Smooth muscle cell (in vitro differentiated cells): Measurements from ENCODE around the gene NAT16. TPM values are rescaled to one million over a fixed set of nuclear protein-coding genes. Genes with fewer than 3 reads are reported as not detected.

Experiments
- DNase-seq: peaks from one replicate; lab custom pipeline; 2025; ENCODE audit not compliant: unreplicated experiment; lab: John Stamatoyannopoulos, UW
- H2AFZ ChIP-seq: fragments of 200-600 bp; sonication (generic); 2 replicates; pipeline ENCODE4 v1.6.0; 2016; ENCODE audit warnings: antibody characterized with exemption, low read depth, mild to moderate bottlenecking
- H3F3A ChIP-seq: fragments of 200-600 bp; sonication (generic); 2 replicates; pipeline ENCODE4 v1.6.0; 2017; ENCODE audit warnings: antibody characterized with exemption, low read depth
- H3K27ac ChIP-seq: fragments of 200-600 bp; sonication (generic); 2 replicates; pipeline ENCODE4 v1.5.1; 2016; ENCODE audit warnings: low read depth, mild to moderate bottlenecking
- H3K27me3 ChIP-seq: fragments of 200-600 bp; sonication (generic); 2 replicates; pipeline ENCODE4 v1.6.1; 2016; ENCODE audit warnings: low read depth, mild to moderate bottlenecking
- H3K36me3 ChIP-seq: fragments of 200-600 bp; sonication (generic); 2 replicates; pipeline ENCODE4 v1.5.1; 2016; ENCODE audit warnings: low read depth
- H3K4me1 ChIP-seq: fragments of 200-600 bp; sonication (generic); 2 replicates; pipeline ENCODE4 v1.5.1; 2016; ENCODE audit warnings: low read depth
- H3K4me2 ChIP-seq: fragments of 200-600 bp; sonication (generic); 2 replicates; pipeline ENCODE4 v1.6.0; 2016; ENCODE audit warnings: mild to moderate bottlenecking
- H3K4me3 ChIP-seq: fragments of 200-600 bp; sonication (generic); 2 replicates; pipeline ENCODE4 v1.5.1; 2016; ENCODE audit warnings: mild to moderate bottlenecking
- H3K79me2 ChIP-seq: fragments of 200-600 bp; sonication (generic); 2 replicates; pipeline ENCODE4 v1.6.0; 2016; ENCODE audit warnings: low read depth, mild to moderate bottlenecking
- H3K9ac ChIP-seq: fragments of 200-600 bp; sonication (generic); 2 replicates; pipeline ENCODE4 v1.6.0; 2016; ENCODE audit warnings: low read depth
- H3K9me3 ChIP-seq: fragments of 200-600 bp; sonication (generic); replicated peaks from 2 replicates; pipeline ENCODE4 v1.5.1; 2016; ENCODE audit warnings: low read depth
- H4K20me1 ChIP-seq: fragments of 200-600 bp; sonication (generic); 2 replicates; pipeline ENCODE4 v1.6.0; 2016; ENCODE audit warnings: low read depth
- WGBS: methylation state at CpG from one replicate; pipeline ENCODE4 v1.1.7; 2016; ENCODE audit warnings: low lambda C conversion rate; 5-methylcytosine and 5-hydroxymethylcytosine counted together
- polyA plus RNA-seq: library from polyadenylated mRNA; unstranded; fragments of >200 nt; fragmentation: Nextera tagmentation; extraction: Ambion mirVana; gene quantifications from 2 replicates; pipeline ENCODE4 v1.2.1, GENCODE V29; 2016
- total RNA-seq: library from RNA; depleted of rRNA; stranded (reverse); fragments of >200 nt; gene quantifications from 2 replicates; pipeline ENCODE4 v1.2.3, GENCODE V29; 2014
- TF ChIP-seq, protein P1 (sequence below): fragments of 200-600 bp; sonication (generic); IDR thresholded peaks from 2 replicates; pipeline ENCODE4 v1.5.1; 2017; ENCODE audit warnings: borderline replicate concordance, mild to moderate bottlenecking, antibody characterized with exemption; ENCODE audit not compliant: insufficient read depth, poor library complexity, severe bottlenecking

Gene NAT16
- total and polyA plus RNA-seq, 2 experiments from 2014 or later, result not detected

DNA sequence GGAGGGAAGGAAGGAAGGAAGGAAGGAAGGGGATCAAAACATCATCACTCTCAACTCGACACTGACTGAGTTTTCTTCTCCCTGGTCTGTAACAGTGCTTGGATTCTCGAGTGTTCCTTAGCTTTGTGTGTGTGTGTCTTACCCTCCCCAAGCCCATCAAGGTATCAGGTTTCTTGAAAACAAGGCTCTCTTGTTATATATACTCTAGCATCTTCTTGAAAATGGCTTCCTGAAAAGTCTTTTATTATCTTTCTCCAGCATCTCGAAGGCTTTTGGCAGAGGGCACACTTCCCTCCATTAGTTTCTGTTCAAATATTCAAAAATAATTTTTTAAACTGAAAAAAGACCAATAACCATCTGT is 39.8 kb downstream of the NAT16 start:
- Histone ChIP-seq H3K9me3 (no peaks in the 10 kb centered on the region), H2AFZ (no peak overlapping the region), H3K9ac (no peak overlapping the region), H3K27ac (peak overlapping the region; percentile 54), H3K79me2 (no peaks in the 10 kb centered on the region), H3K27me3 (no peaks in the 10 kb centered on the region), H3K4me2 (no peak overlapping the region), H4K20me1 (no peaks in the 10 kb centered on the region), H3K4me3 (no peak overlapping the region), H3K4me1 (peaks cover 4% of the 10 kb centered on the region), H3F3A (peaks cover 17% of the 10 kb centered on the region), H3K36me3 (no peaks in the 10 kb centered on the region)
- 43% methylated on average over 3 of the region's 3 CpGs for WGBS
- no peak for DNase-seq
- TF ChIP-seq, protein P1, sequence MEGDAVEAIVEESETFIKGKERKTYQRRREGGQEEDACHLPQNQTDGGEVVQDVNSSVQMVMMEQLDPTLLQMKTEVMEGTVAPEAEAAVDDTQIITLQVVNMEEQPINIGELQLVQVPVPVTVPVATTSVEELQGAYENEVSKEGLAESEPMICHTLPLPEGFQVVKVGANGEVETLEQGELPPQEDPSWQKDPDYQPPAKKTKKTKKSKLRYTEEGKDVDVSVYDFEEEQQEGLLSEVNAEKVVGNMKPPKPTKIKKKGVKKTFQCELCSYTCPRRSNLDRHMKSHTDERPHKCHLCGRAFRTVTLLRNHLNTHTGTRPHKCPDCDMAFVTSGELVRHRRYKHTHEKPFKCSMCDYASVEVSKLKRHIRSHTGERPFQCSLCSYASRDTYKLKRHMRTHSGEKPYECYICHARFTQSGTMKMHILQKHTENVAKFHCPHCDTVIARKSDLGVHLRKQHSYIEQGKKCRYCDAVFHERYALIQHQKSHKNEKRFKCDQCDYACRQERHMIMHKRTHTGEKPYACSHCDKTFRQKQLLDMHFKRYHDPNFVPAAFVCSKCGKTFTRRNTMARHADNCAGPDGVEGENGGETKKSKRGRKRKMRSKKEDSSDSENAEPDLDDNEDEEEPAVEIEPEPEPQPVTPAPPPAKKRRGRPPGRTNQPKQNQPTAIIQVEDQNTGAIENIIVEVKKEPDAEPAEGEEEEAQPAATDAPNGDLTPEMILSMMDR, result no peak

DNA sequence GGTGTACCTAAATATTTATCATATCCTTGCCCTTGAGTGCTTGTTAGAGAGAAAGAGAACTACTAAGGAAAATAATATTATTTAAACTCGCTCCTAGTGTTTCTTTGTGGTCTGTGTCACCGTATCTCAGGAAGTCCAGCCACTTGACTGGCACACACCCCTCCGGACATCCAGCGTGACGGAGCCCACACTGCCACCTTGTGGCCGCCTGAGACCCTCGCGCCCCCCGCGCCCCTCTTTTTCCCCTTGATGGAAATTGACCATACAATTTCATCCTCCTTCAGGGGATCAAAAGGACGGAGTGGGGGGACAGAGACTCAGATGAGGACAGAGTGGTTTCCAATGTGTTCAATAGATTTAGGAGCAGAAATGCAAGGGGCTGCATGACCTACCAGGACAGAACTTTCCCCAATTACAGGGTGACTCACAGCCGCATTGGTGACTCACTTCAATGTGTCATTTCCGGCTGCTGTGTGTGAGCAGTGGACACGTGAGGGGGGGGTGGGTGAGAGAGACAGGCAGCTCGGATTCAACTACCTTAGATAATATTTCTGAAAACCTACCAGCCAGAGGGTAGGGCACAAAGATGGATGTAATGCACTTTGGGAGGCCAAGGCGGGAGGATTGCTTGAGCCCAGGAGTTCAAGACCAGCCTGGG is 41.8 kb downstream of the NAT16 start:
- 4% methylated on average over 16 of the region's 16 CpGs for WGBS
- TF ChIP-seq, protein P1, result peak; percentile 91
- Histone ChIP-seq H3K9ac (peak overlapping the region; percentile 69), H4K20me1 (peaks cover 4% of the 10 kb centered on the region), H2AFZ (no peak overlapping the region), H3K27ac (peak overlapping the region; percentile 93), H3K4me2 (peak overlapping the region; percentile 41), H3K79me2 (no peaks in the 10 kb centered on the region), H3K4me3 (no peak overlapping the region), H3K36me3 (no peaks in the 10 kb centered on the region), H3F3A (peaks cover 36% of the 10 kb centered on the region), H3K27me3 (no peaks in the 10 kb centered on the region), H3K9me3 (no peaks in the 10 kb centered on the region), H3K4me1 (peaks cover 20% of the 10 kb centered on the region)
- peak; percentile 91 for DNase-seq

GRCh38 chr7:101137651-101138212 is 42.4 kb downstream of the NAT16 start:
- Histone ChIP-seq H3K9ac (peak overlapping the region; percentile 69), H3K27ac (peak overlapping the region; percentile 93), H3F3A (peaks cover 43% of the 10 kb centered on the region), H3K36me3 (no peaks in the 10 kb centered on the region), H3K4me1 (peaks cover 21% of the 10 kb centered on the region), H2AFZ (no peak overlapping the region), H3K9me3 (no peaks in the 10 kb centered on the region), H4K20me1 (peaks cover 8% of the 10 kb centered on the region), H3K79me2 (no peaks in the 10 kb centered on the region), H3K4me2 (peak overlapping the region; percentile 41), H3K27me3 (no peaks in the 10 kb centered on the region), H3K4me3 (no peak overlapping the region)
- TF ChIP-seq, protein P1, result no peak
- DNase-seq, result no peak
- 86% methylated on average over 9 of the region's 9 CpGs for WGBS
